ENCODE measurements around the gene TMEM248.
A peak's percentile ranks its signal among the peaks of the same experiment; 100 is the strongest.
"Not testable (repeated sequence)": the region's sequence is repeated elsewhere in the genome, so short reads cannot be mapped to it uniquely, and the experiment has no call there.

TMEM248 gene

GRCh38 chr7:66952343-66953043 is 31.5 kb downstream of the TMEM248 start:
- DNase-seq (ENCODE audit: low spot score), result no peak

- no peak for DNase-seq (ENCODE audit: low spot score)
Observed at GRCh38 chr7:66953044-66953427, 32.0 kb downstream of the TMEM248 start.

- DNase-seq (ENCODE audit: low spot score), result no peak
Observed at GRCh38 chr7:66957595-66958290, 36.7 kb downstream of the TMEM248 start.

DNA sequence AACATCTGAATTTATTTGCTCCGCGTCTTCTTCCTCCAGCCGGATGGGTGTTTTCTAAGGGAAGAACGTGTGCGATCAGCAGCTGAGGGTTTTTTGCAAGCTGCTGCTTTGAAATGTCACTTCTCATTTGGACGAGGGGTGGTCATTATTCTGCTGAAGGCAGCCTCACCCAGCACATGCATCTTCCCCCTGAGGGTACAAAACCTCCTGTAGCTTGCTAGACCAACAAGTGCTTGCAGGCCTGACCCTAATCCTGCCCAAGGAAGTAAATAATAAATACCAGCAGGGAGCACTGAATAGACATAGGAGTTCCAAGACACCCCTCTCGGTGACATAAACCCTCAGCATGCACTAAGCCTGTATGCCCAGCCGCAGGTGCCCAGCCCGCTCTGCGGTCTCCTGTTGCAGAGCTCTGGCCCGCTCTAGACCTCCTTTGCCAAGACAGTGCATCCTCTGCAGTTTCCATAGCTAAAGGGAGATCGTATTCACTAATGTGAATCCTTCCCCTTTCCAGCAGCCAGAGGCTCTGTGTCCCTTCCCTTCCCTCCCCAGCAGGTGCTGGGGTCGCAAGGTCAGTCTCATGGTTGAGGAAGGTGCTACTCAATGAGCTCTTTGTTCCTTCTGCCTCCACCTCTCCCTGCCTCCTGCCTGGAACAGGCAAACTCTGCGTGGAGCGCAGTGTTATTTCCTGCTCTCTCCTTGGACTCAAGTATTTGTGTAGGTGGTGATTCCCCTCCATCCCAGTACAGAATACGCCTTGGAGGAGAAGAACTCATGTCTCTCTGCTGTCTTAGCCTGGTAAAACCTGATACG is 37.7 kb downstream of the TMEM248 start:
- DNase-seq (ENCODE audit: low spot score), result no peak

GRCh38 chr7:66960192-66960591 is 39.2 kb downstream of the TMEM248 start:
- no peak for DNase-seq (ENCODE audit: low spot score)

- DNase-seq (ENCODE audit: low spot score), result no peak
Observed at GRCh38 chr7:66961096-66961495, 40.1 kb downstream of the TMEM248 start.

GRCh38 chr7:66964411-66964810 is 43.4 kb downstream of the TMEM248 start:
- no peak for DNase-seq (ENCODE audit: low spot score)

DNA sequence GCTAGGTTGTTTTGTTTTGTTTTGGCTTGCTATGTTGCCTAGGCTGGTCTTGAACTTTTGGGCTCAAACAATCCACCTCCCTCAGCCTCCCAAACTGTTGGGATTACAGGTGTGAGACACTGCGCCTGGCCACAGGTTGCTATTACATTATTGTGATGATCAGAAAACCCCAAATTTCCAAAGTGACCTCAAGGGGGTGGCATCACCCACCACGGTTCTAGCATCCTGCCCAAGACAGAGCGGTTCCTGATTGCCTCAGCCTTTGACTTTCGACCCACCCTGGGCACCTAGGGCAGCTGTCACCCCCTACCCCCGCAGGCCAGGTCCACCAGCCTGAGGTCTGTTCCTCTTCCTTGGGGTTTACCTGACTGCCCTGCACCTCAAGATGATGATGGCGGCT is 46.0 kb downstream of the TMEM248 start:
- DNase-seq (ENCODE audit: low spot score), result no peak

DNA sequence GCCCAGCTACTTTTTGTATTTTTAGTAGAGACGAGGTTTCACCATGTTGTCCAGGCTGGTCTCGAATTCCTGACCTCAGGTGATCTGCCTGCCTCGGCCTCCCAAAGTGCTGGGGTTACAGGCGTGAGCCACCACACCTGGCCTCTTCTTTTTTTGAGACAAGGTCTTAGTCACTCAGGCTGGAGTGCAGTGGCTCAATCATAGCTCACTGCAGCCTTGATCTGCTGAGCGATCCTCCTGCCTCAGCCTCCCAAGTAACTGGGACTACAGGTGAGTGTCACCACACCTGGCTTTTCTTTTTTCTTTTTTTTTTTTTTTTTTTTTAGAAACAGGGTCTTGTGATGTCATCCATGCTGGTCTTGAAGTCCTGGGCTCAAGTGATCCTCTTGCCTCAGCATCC is 48.0 kb downstream of the TMEM248 start:
- not testable (repeated sequence) for DNase-seq (ENCODE audit: low spot score)

GRCh38 chr7:66970310-66970709 is 49.3 kb downstream of the TMEM248 start:
- no peak for DNase-seq (ENCODE audit: low spot score)

GRCh38 chr7:66974986-66975590 is 54.1 kb downstream of the TMEM248 start:
- no peak for DNase-seq (ENCODE audit: low spot score)

- DNase-seq (ENCODE audit: low spot score), result not testable (repeated sequence)
Observed at GRCh38 chr7:66978312-66978711, 57.3 kb downstream of the TMEM248 start.

DNA sequence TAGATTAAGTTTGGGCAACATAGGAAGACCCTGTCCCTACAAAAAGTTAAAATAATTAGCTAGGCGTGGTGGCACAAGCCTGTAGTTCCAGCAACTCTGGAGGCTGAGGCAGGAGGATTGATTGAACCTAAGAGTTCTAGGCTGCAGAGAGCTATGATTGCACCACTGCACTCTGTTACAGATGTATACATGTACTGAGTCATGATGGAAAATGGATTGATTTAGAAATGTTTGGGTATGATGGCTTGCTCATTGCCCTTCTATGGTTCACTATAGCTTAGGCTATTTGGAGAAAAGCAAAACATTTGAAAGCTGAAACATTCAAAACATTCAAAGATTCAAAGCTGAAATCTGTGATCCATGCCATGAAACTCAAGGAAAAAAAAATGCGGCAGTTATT is 58.0 kb downstream of the TMEM248 start:
- DNase-seq (ENCODE audit: low spot score), result not testable (repeated sequence)

DNA sequence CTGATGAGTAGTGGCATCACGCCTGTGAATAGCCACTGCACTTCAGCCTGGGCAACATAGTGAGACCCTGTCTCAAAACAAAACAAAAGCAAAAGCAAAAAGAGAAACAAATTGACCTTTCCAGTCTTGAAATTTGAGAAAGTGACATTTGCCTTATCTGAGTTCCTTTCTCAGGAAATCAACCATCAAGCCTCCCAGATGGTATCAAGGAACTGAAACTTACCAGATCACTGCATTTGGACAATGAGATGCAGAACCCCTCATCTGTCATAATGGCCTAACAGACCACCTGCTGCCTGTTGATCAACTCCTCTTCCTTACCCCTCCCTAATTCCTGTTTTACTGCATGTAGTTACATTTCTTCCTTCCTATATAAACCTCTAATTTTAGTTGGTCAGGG is 59.3 kb downstream of the TMEM248 start:
- not testable (repeated sequence) for DNase-seq (ENCODE audit: low spot score)

- DNase-seq (ENCODE audit: low spot score), result not testable (repeated sequence)
Observed at GRCh38 chr7:66989552-66989951, 68.5 kb downstream of the TMEM248 start.

GRCh38 chr7:66994051-66994450 is 73.0 kb downstream of the TMEM248 start:
- DNase-seq (ENCODE audit: low spot score), result not testable (repeated sequence)

DNA sequence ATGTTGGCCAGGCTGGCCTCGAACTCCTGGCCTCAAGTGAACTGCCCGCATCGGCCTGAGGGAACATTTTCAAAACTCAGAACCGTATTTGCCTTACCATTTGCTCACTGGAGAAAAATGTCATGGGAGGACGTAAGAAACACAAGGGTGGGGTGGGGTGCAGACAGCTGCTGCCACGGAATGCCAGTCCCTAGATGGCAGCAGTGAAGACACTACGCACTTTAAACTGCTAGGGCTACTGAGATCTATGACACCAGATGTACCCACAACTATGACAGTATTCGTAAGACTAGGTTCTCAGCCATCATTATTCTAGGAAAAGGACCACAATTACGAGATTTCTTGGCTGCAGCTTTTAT is 73.6 kb downstream of the TMEM248 start:
- DNase-seq (ENCODE audit: low spot score), result peak; percentile 68

GRCh38 chr7:66995050-66995776 is 74.2 kb downstream of the TMEM248 start, which contains the start of gene SBDS:
Gene SBDS (minus strand): TSS chr7:66995586. CDS start chr7:66995417, 169 bp downstream.
- peak; percentile 99 for DNase-seq (ENCODE audit: low spot score)

DNA sequence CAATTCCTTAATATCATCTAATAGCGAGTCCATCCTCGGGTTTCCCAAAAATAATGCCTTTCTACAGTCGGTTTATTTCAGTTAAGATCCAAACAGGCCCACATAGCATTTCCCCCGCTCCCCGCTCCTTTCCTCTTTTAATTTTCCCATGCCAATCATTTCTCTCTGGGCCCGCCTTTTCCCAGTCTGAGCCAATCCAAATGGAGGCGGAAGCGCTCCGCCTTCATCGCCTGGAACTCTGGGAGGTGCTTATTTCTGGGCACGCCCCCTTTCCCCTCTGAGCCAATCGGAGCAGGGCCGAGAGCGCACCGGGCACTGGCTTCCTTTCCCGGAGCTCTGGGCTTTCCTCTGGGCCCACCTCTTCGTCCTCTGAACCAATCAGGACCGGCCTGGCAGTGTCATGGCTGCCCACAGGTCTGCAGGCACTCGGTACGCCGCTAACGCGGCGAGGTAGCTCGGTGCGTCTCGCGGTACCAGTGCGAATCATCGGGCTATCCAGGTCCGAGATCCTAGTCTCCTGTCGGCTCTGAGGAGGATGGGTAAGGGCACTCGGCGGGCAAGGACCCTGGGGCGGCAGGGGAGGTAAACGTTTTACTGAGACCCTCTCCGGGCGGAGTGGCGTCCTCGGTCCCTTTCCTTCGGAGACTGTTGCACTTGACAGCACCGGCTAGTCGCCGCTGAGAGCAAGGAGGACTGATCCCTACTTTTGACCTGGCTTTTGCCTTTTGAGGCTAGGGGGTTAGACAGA is 75.6 kb downstream of the TMEM248 start, which contains the start of gene TYW1:
TSS of gene TYW1 (plus strand) at position 390 of the 748 bp plus-strand sequence. CDS start at position 536, 146 bp downstream.
- DNase-seq (ENCODE audit: low spot score), result peak; percentile 99

- DNase-seq (ENCODE audit: low spot score), result peak; percentile 47
Observed at GRCh38 chr7:67000601-67001258, 79.7 kb downstream of the TMEM248 start.
